ENCODE measurements around the gene GGCX. TPM values are rescaled to one million over a fixed set of nuclear protein-coding genes. Genes with fewer than 3 reads are reported as not detected.

Gene GGCX
- total RNA-seq, 1 experiment from 2014 or later = 60.5 TPM

DNA sequence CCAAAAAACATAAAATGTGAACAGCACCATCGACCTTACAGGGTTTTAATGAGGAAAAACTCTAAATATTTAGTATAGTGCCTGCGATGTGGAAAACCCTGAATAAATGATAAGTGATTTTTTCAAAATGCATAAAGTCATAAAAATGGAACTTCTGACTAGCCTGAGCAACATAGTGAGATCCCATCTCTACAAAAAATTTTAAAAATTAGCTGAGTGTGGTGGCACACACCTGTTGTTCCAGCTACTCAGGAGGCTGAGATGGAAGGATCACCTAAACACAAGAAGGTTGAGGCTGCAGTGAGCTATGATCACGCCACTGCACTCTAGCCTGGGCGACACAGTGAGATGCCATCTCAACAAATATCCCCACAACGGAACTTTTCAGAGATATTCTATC is 4.2 kb downstream of the GGCX start:
- POLR2A ChIA-PET (ENCODE audit: low non-redundant PET) = no interaction called here
- CTCF ChIA-PET = no interaction called here

DNA sequence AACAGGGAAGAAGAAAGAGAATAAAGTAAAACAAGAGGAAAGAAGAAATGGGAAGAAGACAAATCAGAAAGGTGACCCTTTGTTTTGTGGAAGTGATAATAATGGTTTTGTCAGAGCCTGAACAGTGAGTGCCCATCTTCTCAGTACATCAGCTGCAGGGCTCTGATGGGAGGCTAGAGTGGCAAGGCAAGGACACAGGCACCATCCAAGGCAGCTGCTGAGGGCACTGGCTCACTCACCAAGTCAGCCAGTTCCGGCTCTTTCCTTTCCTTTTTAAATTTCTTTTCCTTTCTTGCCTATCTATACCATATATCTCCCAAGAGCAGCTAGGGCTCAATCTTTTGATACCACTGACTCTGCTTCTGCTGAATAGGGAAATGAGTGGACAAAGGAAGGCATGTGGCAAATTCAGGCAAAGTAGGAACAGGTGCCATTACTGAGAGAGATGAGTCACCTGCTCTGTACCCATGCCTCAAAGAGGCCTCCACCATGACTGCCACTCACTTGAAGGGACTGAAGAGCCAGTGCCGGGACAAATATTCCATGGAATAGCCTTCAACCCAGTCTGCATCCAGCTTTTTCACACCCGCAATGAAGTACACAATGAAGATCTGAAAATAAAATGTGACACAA is 6.2 kb downstream of the GGCX start:
- TF ChIP-seq EZH2 (IDR thresholded peaks at IDR 0.05; ENCODE audit: borderline replicate concordance, low read depth, low read length, poor library complexity, severe bottlenecking) = no peak
- intact Hi-C loops (cut with micrococcal nuclease; ENCODE audit: unreplicated experiment) = loop anchor here (10.0 kb wide), 1 partner anchor 490 kb away; no protein-coding TSS in a partner anchor
- Histone ChIP-seq H3K27ac (ENCODE audit: low read depth, low read length, poor library complexity, severe bottlenecking) (no peak overlapping the region), H3K27me3 (replicated peaks; ENCODE audit: insufficient read depth, low read depth, low read length, poor library complexity) (no peaks in the 10 kb centered on the region), H3K4me1 (ENCODE audit: insufficient read depth, low read length, poor library complexity, severe bottlenecking) (peaks cover 4% of the 10 kb centered on the region), H3K4me3 (ENCODE audit: low read depth, low read length, poor library complexity, severe bottlenecking) (no peak overlapping the region), H3K36me3 (ENCODE audit: insufficient read depth, low read length, poor library complexity, severe bottlenecking) (peaks cover 62% of the 10 kb centered on the region), H3K9me3 (ENCODE audit: low read depth, low read length, poor library complexity, severe bottlenecking) (no peaks in the 10 kb centered on the region)
- no TSS peak for BruUV-seq (replicated peaks)
- ChIA-PET CTCF (no interaction called here), POLR2A (ENCODE audit: low non-redundant PET) (no interaction called here)
- no peak for DNase-seq (ENCODE audit: low spot score)

More for the DNA sequence above, 4.2 kb downstream of the GGCX start:
- H3K27me3 ChIP-seq (replicated peaks; ENCODE audit: insufficient read depth, low read depth, low read length, poor library complexity) = no peaks in the 10 kb centered on the region
- H3K4me3 ChIP-seq (ENCODE audit: low read depth, low read length, poor library complexity, severe bottlenecking) = no peak overlapping the region
- peaks cover 11% of the 10 kb centered on the region for H3K4me1 ChIP-seq (ENCODE audit: insufficient read depth, low read length, poor library complexity, severe bottlenecking)
- no peak for DNase-seq (ENCODE audit: low spot score)
- no TSS peak for BruUV-seq (replicated peaks)
- intact Hi-C loops (cut with micrococcal nuclease; ENCODE audit: unreplicated experiment) = loop anchor here (10.0 kb wide), 1 partner anchor 492 kb away; no protein-coding TSS in a partner anchor
- peaks cover 42% of the 10 kb centered on the region for H3K36me3 ChIP-seq (ENCODE audit: insufficient read depth, low read length, poor library complexity, severe bottlenecking)
- H3K27ac ChIP-seq (ENCODE audit: low read depth, low read length, poor library complexity, severe bottlenecking) = no peak overlapping the region
- no peaks in the 10 kb centered on the region for H3K9me3 ChIP-seq (ENCODE audit: low read depth, low read length, poor library complexity, severe bottlenecking)
- TF ChIP-seq EZH2 (IDR thresholded peaks at IDR 0.05; ENCODE audit: borderline replicate concordance, low read depth, low read length, poor library complexity, severe bottlenecking) (no peak), CTCF (conservative IDR thresholded peaks at IDR 0.05; ENCODE audit: low read depth, low read length) (no peak)

DNA sequence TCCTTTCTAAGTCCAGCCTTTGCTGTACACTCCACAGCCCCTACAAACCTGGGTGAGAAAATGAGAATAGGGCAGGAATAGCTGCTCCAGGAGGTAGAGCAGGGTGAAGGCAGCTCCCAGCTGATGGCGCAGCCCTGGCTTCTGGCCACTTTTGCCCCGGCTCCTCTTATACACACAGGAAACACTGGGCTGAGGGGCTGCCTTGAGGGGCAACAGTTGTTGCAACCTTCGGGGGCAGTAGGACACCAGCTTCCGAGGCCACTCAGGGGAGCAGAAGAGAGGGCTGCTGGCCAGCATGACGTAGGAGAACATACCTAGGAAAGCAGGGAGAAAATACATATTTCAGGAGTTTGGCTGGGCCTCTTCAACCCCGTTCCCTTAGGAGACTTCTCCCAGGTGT is 8.1 kb downstream of the GGCX start:
- ChIA-PET POLR2A (ENCODE audit: low non-redundant PET) (no interaction called here), CTCF (interaction anchor here (0.5 kb wide), 1 partner anchor 100 kb away, joined by 4 read pairs; no protein-coding TSS in a partner anchor)
- no TSS peak for BruUV-seq (replicated peaks)
- Histone ChIP-seq H3K27ac (ENCODE audit: low read depth, low read length, poor library complexity, severe bottlenecking) (no peak overlapping the region), H3K27me3 (replicated peaks; ENCODE audit: insufficient read depth, low read depth, low read length, poor library complexity) (no peaks in the 10 kb centered on the region), H3K4me3 (ENCODE audit: low read depth, low read length, poor library complexity, severe bottlenecking) (no peak overlapping the region), H3K9me3 (ENCODE audit: low read depth, low read length, poor library complexity, severe bottlenecking) (no peaks in the 10 kb centered on the region), H3K36me3 (ENCODE audit: insufficient read depth, low read length, poor library complexity, severe bottlenecking) (peaks cover 64% of the 10 kb centered on the region), H3K4me1 (ENCODE audit: insufficient read depth, low read length, poor library complexity, severe bottlenecking) (no peaks in the 10 kb centered on the region)
- no peak for DNase-seq (ENCODE audit: low spot score)
- TF ChIP-seq CTCF (conservative IDR thresholded peaks at IDR 0.05; ENCODE audit: low read depth, low read length) = no peak
- TF ChIP-seq EZH2 (IDR thresholded peaks at IDR 0.05; ENCODE audit: borderline replicate concordance, low read depth, low read length, poor library complexity, severe bottlenecking) = no peak
- intact Hi-C loops (cut with micrococcal nuclease; ENCODE audit: unreplicated experiment) = loop anchor here (2.0 to 10.0 kb wide), 2 partner anchors 252 to 488 kb away; no protein-coding TSS in a partner anchor
